NOMO-1 treated with dmso at 0.1 percent for 144 hours (cell line): Measurements from ENCODE around the gene MOCS1.

Experiments
- DNase-seq: peaks from one replicate; lab custom pipeline; 2025; ENCODE audit not compliant: unreplicated experiment; lab: John Stamatoyannopoulos, UW

The MOCS1 gene

DNA sequence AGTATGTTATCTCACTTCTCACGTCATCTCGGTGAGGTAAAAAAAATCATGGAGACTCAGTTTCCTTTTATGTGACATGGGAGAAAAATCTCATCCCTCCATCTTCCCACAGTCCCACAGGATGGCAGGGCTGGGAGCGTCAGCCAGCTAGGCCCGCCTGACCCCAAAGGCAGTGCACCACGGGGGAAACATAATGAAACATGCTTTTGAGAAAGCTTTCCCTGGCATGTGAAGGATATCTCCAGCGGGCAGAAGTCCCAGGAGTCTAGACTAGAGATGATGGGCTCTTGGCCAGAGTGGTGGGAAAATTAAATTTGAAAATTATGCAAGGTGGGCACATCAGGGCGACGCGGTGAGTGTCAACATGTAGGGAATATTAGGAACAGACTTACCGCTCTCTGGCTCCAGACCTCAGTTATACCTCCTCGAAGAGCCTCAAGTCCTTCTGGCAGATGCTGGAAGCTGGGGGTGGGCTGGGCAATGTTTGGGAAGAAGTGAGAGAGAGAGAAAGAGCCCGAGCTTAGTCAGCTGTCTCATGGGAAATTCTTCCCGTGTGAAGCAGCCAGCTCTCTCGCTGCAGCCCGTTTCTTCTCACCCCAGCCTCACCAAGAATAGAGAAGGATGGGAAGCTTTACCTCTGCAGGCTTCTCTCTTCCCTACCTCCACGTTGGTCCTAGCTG lies 52.3 kb downstream of the MOCS1 start:
- no peak for DNase-seq

DNA sequence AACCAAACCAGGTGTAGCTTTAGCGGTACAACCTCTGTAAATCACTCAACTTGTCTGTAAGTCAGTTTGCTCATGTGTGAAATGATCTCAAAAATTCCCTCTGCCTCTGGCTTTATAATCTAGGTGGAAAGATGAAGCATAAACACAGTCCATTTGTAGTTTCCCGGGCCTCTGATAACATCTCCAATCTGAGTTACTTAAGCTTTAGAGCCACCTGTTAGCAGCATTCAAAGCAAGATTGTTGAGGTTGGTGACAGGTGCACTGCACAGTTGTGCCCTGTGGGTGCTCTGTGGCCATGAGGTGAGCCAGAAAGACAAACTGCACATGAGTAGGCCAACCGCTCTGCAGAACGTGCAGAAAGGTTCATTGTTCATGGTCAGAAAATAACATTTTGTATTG lies 53.7 kb downstream of the MOCS1 start:
- no peak for DNase-seq

DNA sequence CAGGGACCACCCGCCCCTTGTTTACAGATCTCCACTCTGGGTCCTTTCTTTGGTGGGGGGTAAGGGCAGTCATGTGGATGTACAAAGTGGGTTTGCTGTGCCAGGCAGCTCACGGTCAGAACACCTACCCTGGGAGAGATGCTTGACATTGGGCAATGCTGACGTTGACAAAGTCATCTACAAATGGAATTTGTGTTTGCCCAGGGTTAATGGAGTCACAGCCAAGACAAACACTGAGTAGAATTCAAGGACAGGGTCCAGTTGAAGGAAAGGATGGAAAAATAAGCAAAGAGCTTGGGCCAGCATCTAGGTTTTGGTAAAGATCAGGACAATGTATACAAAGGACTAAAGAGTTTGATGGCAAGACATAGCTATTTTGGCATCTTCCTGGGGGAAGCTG lies 54.7 kb downstream of the MOCS1 start:
- DNase-seq, result no peak

- DNase-seq, result no peak
Measured at GRCh38 chr6:39876826-39877225, 57.4 kb downstream of the MOCS1 start.

DNA sequence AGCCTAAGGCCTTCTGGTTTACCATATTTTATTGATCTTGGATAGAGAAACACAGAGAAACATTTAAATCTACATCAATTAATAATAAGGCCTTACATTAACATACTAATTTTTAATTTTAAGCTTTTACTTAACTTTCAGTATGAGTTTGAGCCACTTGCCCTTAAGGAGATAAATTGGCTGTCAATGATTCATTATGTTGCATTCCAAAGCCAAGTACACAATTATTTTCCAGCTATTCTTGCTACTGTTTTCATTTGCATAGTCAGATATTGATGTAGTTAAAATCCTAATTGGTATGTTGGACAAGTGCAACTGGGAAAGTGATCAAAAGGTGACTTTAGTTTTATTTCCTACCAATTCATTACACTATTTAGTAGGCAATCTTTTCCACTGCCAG lies 58.2 kb downstream of the MOCS1 start:
- no peak for DNase-seq

DNA sequence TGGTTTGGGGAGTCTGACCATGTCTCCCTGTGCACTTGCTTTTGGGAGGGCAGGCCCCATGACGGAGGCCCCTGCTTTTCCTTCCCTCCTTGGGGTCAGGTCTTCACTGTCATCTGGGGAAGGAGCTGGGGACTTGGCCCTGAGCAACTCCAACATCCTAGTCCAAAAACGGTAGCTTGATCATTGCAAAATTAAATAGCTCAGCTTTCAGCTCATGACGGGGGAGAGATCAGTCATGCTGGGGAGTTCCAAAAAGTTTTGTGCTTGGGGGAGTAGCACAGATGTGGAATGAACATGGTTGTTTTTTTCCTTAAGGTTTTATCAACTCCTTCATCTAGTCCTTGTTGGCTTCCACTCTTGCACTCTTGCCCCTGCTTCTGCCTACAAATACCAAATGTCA lies 60.8 kb downstream of the MOCS1 start:
- no peak for DNase-seq

- no peak for DNase-seq
Measured at GRCh38 chr6:39870950-39871349, 63.3 kb downstream of the MOCS1 start.

DNA sequence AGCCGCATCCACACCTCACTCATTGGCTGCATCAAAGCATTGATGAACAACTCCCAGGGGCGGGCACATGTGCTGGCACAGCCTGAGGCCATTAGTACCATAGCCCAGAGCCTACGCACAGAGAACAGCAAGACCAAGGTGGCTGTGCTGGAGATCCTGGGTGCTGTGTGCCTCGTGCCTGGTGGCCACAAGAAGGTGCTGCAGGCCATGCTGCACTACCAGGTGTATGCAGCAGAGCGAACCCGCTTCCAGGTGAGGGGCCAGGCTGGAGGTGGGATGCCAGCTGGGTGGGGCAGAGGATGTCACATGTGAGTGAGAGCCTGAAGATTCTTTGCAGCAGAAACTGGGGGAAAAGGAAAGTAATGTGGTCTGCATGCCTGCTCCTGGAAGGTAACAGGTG lies 66.7 kb downstream of the MOCS1 start:
- no peak for DNase-seq

DNA sequence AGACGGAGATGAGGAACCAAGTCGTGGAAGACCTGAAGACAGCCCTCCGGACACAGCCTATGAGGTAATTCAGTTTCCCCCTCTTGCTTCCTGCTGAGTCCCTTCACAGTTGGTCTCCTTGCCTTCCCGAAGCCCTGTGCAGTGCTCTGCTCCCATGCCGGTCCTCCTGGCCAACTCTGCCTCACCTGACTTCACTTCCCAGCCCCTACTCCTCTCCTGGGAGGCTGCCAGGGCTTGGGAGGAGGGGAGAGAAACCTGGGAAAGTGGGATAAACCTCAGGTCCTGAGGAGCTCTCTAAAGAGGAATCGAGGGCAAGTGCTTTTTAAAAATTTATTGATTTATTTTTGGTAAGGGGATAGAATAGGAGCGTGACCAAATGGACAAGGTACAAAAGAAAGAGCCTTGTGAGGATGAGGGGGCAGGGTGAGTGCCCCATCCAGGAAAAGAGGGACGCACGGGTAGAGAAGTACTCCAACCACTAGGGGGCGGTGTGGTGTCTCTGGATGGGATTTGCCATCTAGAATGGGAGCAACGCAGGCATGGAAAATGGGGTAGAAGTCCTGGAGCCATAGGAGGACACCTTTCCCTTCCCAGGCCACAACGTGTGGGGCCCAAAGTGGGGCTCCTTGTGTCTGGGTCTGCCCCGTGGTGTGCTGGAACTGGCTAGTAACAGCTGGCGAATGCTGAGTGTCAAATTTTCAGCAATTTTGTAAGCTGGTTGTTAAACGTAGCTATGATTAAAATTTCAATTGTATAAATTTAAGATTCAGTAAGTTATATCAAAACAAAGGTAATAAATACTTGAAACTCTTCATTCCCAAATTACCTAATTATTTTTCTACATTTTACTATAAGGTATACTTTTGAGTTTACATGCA lies 69.0 kb downstream of the MOCS1 start:
- DNase-seq, result no peak

GRCh38 chr6:39861663-39862062 lies 72.6 kb downstream of the MOCS1 start:
- no peak for DNase-seq

DNA sequence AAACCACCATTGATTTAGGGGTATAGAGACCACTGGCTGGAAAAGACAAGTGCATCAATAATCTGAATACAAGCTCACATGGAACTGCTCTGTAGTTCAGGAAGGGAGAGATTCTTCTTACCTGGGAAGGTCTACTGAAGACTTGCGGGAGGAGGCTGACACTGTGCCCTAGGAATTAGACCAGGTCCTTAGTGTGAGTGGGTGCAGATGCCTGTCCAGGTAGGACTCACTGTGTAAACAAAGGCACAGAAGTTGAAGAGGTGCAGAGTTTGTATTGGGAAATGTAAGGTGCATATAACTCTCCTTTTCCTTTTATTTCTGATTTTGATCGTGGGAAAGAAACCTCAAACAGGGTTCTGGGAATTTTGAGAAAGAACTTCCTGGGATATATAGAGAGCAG lies 75.2 kb downstream of the MOCS1 start:
- no peak for DNase-seq

- DNase-seq, result no peak
Measured at GRCh38 chr6:39855356-39855995, 78.8 kb downstream of the MOCS1 start.
